GM23338 (cell line): ENCODE data around the gene PIWIL4.
"Not testable (repeated sequence)": the region's sequence is repeated elsewhere in the genome, so short reads cannot be mapped to it uniquely, and the experiment has no call there.

Experiments
- CREB1 ChIP-seq: fragments of 250-450 bp; sonication (Bioruptor Pico); IDR thresholded peaks from 2 replicates; pipeline ENCODE4 v1.5.0; 2020; ENCODE audit warnings: low read depth, mild to moderate bottlenecking, moderate library complexity
- CTCF ChIP-seq, 2 experiments: fragments of 200-600 bp in 1 of 2; sonication (generic) in 1 of 2; conservative IDR thresholded peaks; 2 replicates each; pipeline versions ENCODE4 v1.5.1 to v1.6.1; 2016 to 2017; ENCODE audit warnings: antibody characterized with exemption in 2 of 2, low read depth in 2 of 2, mild to moderate bottlenecking in 2 of 2, moderate library complexity in 1 of 2
- ETS1 ChIP-seq: IDR thresholded peaks from 2 replicates; pipeline ENCODE4 v1.6.1; 2016; ENCODE audit warnings: antibody characterized with exemption
- EZH2 ChIP-seq: fragments of 200-600 bp; sonication (generic); IDR thresholded peaks from one replicate; pipeline ENCODE4 v1.8.0; 2017; ENCODE audit warnings: antibody characterized with exemption, mild to moderate bottlenecking, low read depth; ENCODE audit not compliant: unreplicated experiment
- EZH2phosphoT487 ChIP-seq: fragments of 200-600 bp; sonication (generic); IDR thresholded peaks from one replicate; pipeline ENCODE4 v1.8.1; 2018; ENCODE audit warnings: antibody characterized with exemption; ENCODE audit not compliant: unreplicated experiment
- JUNB ChIP-seq: IDR thresholded peaks from one replicate; pipeline ENCODE4 v1.6.1; 2016; ENCODE audit warnings: antibody characterized with exemption; ENCODE audit not compliant: unreplicated experiment
- POLR2AphosphoS5 ChIP-seq: IDR thresholded peaks from 2 replicates; pipeline ENCODE4 v1.6.1; 2016; ENCODE audit warnings: antibody characterized with exemption, low read depth
- REST ChIP-seq: IDR thresholded peaks from one replicate; pipeline ENCODE4 v1.6.1; 2018; ENCODE audit warnings: antibody characterized with exemption; ENCODE audit not compliant: unreplicated experiment
- STAT1 ChIP-seq: IDR thresholded peaks from one replicate; pipeline ENCODE4 v1.6.1; 2016; ENCODE audit warnings: antibody characterized with exemption; ENCODE audit not compliant: unreplicated experiment
- ZNF114 ChIP-seq: fragments of 250-450 bp; sonication (Bioruptor Pico); IDR thresholded peaks from 2 replicates; pipeline ENCODE4 v1.5.0; 2020; ENCODE audit warnings: mild to moderate bottlenecking, moderate library complexity

- TF ChIP-seq CTCF (conservative IDR thresholded peaks at IDR 0.05; ENCODE audit: low read depth in 2 of 2); POLR2AphosphoS5; JUNB; CREB1 (CRISPR knock-in tag); EZH2; EZH2phosphoT487; STAT1; ZNF114; ETS1; REST: not testable (repeated sequence)
Observed at GRCh38 chr11:94627003-94627560, 59.9 kb downstream of the PIWIL4 start.
